DMS153 treated with DMSO at 0.1 percent for 48 hours (cell line): ENCODE data around the gene NPTXR.
"Not testable (repeated sequence)": the region's sequence is repeated elsewhere in the genome, so short reads cannot be mapped to it uniquely, and the experiment has no call there.

Experiments
- DNase-seq: peaks from one replicate; lab custom pipeline; 2025; ENCODE audit not compliant: unreplicated experiment; lab: John Stamatoyannopoulos, UW

The NPTXR gene

DNA sequence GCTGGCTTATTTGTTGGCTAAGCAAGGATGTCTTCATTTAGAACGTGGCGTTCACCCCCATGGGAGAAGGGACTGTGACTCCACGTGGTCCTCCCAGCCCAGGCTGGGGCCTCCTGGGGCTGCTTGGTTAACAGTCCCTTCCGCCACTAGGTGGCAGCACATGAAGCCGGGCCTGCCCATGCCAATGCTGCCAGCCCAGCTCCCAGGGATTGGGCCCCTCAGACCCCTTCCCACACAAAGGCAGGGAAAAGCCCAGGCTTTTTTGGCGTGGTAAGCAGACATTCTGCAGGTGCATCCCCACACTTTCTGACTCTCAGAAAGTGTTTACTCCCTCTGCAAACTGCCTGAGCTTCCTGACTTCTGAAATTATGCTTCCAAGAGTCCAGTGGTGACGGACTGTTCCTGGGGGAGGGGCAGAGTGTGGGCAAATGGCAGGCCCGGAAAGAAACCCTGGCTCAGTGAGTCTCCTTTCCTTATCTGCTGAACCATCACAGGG is 25.1 kb upstream of the NPTXR start:
- DNase-seq: no peak

DNA sequence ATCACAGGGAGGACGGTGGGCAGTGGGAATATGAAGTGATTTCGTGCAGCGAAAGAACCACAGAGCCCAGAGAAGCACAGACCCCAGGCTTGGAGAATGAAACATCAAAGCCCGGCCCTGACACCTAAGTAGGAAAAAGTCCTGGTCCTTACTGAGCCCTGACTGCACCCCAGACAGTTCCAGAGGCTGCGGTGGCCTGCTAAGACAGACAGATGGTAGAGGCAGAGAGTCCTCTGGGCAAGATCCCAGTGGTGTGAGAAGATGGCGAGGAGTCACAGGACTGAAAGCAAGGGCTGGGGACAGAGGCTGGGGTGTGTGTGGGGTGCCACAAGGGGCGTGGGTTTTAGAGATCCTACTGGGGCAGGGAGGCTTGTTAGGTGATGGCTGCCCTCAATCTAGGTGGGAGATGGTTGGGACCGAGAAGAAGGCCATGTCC is 24.5 kb upstream of the NPTXR start:
- no peak for DNase-seq

DNA sequence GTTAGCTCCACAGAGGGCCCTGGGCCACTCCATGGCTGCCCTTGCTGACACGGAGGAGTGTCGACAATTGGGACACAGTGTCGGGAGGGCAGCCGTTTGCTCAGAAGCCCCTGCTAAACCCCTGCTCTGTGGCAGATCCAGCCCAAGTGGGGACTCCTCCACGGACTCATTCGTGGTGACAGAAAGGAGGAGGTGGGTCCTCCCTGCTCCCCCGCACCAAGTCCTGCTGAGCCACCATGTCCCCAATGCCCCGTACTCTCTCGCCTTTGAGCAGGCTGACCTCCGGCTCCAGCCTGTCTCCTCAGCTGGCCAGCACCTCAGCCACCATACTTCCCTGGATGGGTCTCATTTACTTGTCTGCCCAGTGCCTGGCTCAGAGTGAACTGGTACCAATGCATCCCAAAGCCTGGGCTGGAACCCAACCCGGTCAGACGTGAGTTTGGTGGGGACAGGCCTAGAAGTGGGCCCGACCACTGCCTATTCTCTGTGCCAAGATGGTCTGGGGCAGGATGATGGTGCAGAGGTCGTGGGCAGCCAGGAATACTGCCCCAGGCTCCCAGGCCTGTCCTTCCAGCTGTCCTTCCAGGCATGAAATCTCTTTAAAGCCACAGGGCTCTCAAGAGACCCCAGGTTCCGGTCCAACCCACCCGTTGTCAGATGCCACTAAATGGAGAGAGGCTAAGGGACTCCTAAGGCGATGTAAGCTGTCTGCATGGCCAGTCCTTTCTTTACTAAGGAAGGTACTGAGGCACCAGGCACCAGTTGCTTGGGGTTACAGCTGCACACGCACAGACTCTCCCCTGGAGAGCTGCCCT is 23.9 kb upstream of the NPTXR start:
- DNase-seq: no peak

DNA sequence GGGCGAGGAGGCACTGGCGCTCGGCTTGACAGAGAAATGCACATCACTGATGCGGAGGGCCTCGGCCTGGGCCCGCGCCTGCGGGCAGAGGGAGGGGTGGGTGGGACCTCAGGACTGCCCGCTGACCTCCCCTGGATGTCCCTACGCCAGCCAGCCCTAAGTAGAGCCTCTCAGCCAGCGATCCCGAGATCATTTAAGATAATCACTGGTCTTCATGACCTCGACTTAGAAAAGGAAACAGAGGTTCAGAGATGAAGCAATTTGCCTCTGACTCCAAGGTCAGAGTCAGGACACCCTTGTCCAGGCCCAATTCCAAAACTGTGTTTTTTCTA is 23.3 kb upstream of the NPTXR start:
- no peak for DNase-seq

DNA sequence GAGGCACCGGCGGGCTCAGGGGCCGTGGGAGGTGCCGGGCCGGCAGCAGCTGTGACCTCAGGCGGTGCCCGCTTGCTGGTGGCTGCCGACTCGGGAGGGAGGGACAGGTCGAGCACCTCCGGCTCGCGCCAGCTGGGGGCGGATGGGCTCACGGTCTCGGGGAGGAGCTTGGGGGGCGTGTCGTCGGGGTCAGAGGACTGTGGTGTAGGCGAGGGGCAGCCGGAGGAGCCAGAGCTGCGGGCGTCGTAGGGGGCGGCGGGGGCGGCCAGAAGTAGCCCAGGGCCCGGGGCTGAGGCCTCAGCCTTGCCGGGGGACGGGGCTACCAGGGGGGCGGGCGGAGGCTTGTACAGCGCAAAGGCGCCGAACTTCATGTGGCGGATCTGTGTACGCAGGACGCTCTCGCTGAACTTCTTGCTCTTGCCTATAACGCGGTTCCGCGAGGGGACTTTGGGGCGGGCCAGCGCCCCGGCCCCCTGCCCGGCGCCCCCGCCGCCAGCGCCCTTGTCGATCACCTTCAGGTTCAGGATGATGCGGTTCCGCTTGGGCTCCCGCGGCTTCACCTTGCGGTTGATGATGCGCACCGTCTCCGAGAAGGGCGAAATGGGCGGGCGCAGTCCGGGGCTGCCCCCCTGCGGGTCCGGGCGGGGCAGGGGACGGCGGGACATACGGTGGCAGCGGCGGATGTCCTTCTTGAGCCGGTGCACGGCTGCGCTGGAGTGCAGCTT is 22.7 kb upstream of the NPTXR start:
- no peak for DNase-seq

DNA sequence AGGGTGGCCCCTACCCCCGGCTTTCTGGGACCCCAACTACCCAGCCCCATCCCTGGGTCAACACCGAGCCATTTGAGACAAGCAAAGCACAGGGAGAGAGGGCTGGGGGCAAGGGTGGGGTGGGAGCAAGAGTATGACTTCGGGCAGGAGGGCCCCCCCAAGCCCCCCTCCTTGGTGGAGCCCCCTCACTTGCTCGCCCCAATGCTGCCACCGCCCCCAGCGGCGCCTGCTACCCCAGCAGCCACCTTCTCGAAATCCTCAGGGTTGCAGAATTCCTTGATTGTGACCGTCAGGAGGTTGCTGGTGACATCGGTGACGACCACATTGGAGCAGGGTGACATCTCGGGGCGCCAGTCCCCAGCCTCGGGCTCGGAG is 22.2 kb upstream of the NPTXR start:
- no peak for DNase-seq

DNA sequence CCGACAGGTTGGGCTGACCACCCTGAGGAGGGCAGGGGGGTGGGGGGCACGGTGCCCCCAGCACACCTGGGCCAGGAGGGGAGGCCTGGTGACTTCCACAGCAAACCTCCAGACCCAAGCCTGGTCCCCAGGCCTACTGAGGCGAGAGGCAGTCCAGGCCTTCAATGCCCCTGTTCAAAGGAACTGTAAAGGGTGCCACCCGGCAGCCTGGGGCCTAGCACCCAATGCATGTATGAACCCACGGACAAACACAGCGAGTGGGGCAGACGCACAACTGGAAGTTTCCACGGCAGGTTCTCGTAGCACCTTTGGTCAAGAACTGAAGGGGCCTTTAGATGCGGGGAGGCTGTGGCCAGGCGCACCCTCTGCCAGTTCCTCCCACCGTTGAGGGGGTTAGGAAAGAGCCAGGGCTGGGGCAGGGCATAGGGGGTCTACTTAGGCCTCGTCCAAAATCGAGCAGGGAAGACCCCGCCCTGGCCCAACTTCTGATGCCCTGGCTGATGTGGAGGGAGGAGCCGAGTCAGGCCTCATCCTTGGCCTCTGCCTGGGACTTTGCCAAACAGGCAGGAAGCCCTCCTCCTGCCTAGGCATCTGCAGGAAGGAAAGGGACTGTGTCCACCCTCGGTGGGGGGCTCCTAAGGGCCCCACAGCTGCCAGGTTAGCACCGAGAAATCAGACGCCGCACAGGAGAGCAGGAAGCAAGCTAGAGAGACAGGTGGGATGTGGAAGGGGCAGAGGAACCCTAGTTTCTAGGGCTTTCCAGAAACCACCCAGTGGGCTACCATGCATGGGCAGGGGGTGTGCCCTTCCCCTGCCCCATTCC is 21.6 kb upstream of the NPTXR start:
- no peak for DNase-seq

DNA sequence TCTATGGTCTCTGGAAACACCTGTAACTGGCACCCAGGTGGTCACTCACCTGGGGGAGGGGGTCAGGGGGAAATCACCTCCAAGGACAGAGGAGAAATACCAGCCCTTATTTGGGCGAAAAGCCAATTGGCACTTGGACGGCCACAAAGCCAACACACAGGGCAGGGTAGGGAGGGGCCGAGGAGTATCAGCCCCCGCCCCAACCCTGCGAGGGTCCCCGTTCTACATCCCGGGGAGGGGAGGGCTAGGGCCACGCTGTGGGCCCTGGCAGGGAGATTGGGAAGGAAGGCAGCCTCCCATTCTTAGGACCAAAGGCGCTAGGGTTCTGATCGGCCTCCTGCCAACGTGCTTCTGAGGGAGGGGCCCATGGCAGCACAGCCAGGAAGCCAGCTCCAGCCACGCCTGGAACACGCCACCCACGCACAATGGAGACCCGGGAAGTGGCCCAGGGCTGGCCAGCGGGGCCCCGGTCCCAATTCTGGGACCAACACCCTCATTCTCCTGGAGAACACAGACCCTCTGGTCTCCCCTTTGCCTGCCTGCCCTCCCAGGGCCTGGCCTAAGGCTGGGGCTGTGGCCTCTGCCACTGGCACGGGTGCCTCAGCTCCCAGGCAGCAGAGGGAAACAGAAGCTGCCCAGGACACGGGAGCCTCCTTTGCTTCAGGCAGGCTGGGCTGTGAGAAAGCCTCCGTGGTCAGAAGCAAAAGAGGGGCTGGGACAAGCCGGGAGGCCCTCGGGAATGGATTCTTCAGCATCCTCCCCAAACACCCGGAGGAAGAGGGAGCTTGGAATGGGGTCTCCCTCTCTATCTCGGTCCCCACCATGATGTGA is 20.7 kb upstream of the NPTXR start:
- no peak for DNase-seq

DNA sequence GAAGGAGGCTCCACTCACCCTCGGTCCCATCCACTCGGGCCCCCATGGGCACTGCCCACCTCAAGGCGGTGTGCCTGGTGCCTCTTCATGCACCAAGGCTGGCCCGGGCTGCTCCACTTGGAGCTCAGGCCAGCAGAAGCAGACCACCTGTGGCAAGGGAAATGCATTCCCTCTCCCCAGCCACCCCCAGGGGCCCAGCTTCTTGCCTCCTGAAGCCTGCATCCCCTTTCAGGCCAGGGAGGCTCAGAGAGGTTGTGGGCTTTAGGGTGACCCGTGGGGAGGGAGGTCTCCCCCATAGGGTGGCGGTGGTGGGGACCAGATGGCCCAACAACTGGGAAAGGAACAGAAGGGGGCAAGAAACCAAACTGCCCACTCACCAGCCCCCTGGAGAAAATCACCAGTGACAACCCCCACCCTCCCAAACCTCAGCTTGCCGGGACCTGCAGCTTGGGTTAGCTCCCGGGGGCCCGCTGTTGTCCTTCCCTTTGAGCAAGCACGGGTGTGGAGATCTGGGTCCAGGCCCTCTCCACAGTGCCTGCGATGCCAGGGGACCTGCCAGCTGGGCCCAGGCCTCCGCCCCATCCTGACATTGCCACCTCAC is 19.8 kb upstream of the NPTXR start:
- no peak for DNase-seq

DNA sequence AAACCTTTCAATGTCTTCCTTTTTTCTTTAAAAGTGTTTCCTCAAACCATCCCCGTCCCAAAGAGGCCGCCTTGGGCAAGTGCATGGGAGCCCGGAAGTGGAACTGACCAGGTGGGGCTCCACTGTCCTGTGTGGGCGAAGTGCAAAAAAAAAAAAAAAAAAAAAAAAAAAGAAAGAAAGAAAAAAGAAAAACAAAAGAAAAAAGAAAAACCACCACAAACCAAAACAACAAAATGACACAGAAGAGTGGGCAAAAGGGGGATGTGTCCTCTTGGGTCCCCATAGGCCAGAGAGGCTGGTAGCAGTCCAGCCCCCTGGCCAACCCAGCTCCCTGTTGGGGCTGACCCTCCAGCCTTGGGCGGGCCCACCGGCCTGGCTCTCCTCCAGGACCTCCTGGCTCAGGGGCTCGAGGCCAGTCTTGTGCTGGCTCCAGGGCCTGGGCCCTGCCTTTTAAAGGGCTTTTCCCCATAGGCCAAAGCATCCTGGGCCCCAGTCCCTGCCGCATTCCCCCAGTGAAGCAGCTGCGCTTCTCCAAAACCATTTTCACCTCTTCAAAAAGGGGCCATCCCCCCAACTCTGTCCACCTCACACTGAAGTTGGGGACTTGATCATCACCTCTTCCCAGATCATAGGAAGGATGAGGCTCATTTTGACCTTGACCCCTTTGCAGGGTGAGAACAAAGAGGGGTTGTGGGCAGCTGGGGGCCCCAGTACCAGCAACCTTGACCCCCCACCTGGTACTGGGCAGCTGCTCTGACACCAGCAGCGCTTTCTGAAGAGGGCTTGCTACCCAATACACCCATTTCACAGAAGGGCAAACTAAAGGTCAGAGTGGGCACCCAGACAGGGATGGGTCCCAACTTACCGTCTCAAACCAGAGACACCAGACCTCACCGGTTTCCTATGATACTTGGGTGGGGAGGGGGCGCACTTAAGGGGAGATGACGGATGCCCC is 18.8 kb upstream of the NPTXR start:
- DNase-seq: no peak

DNA sequence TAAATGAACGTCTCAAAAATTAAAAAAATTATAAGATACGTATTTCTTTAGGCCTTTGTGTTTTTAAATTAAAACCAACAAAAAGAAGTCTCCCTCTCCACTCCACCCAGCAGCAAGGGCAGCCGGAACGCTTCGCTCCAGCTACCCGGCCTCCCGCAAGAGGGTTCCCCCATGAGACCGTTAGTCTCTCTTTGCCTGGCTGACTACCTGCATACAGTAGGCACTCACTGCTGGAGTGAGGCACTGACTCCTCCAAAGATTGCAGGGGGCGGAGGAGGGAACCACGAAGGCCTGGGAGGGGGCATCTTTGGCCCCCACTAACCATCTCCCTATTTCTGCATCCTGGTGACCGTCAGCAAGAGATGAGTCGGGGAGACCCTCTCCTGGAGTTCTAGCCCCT is 18.1 kb upstream of the NPTXR start:
- no peak for DNase-seq

DNA sequence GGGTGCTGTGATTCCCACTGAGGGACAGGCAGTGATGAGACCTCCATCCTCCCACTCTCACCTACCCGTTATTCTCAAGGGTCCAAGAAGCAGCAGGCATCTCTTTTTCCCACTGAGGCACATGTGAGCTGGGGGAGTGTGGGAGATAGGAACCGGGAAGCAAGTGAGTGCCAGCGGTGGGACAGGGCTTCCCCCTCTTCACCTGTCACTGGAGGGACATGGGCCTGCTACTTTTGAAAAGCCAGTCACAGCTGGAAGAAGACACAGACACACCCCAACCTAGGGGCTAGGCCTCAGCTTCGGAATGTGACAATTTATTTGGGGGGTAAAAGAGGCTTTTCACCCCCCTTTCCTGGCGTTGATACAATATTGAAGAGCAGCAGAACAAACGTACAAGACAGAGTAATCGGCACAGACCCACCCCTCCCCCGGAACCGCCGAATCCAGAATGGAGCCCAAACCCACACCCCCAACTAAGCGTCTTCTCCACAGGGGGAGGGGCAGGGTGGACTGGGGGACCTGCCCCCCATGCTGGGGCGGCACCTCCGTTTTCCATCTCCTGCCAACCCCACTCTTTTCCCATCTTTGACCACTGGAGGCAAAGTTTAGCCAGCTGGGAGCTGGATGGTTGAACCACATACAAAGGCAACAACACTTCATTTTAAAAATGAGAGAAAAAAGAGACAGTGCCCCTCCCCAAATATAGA is 17.5 kb upstream of the NPTXR start:
- no peak for DNase-seq

DNA sequence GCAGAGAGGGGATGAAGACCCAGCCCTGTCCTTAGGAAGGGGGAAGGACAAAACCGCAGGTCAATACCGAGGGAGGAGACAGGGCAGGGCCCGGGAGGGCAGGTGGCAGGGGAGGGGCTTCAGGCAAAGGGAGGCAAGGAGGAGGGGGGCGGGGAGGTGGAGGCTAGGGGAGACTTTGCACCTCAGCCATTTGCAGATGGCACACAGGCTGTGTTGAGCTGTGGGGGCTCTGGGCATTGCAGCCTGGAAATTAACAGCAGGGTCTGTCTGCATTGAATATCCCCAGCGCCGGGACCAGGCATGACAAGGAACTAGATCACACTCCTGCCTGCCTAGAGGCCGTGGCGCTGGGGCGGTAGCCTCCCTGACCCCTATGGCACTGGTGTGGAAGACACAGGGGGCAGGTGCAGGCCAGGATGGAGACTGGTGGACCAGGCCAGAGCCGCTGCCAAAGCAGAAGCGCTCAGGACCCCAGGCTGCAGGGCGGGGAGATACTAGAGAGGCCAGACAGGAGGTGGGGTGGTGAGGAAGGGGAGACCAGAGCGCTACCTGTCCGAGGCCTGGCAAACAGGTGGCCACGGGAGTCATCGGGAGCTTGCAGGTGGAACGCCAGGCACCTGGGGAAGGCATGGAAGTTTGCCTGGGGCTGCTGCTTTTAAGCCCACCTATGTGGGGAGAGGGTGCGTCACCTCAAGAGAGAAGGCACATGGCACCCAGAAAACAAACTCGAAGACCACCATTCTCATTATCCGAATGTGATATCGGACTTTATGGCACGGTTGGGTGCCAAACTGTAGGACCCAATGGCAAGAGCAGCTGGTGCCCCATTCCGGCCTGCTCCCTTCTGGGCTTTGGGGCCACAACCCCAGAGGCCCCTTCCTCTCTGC is 16.7 kb upstream of the NPTXR start:
- DNase-seq: no peak

DNA sequence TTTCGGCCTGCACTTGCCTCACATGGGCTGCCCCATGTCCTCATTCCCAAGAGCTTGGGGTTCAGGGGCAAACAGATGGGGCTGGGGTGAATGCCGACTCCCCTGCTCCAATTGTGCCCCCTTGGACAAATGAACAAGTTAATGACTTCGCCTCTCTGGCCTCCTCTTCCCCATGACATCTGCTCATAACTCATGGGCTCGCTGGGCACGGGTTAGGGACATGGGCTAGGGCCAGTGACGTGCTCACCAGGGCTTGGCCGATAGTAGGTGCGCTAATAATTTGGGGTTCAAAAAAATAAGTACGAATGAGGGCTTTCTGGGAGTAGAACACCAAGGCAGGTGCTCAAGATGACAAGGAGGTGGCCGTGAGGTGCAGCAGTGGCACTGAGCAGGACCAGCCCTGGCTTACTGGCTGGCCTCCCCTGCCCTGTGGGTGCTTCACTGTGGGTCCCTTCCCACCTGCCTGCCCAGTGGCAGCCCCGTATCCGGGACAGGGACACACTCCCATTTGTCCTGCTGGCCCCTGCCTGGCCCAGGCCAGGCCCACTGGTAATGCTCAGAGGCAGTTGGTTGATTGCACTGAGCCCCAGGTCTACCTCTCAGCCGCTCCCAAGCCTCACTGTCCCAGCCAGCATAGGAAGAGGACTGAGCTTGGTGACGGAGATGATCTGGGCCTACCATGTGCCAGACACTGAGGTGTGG is 15.9 kb upstream of the NPTXR start:
- DNase-seq: no peak

DNA sequence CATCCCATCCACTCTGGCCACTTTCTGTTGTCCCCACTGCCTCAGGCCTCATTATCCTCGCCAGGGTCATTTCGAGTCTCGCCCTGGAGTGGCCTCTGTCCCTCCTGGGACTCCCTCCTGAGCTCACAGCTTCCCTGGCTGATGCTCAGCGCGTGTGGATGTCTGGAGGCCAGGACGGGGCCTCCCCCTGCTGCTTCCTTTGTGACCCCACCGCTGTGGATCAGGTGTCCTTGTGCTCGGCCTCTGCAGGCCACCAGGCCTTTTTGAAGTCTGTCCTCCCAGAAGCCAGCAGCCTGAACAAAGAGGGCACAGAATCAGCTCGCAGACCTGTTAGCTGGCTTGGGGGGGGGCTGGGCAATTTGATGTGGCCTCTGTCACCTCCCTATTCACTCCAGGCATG is 14.7 kb upstream of the NPTXR start:
- DNase-seq: no peak

DNA sequence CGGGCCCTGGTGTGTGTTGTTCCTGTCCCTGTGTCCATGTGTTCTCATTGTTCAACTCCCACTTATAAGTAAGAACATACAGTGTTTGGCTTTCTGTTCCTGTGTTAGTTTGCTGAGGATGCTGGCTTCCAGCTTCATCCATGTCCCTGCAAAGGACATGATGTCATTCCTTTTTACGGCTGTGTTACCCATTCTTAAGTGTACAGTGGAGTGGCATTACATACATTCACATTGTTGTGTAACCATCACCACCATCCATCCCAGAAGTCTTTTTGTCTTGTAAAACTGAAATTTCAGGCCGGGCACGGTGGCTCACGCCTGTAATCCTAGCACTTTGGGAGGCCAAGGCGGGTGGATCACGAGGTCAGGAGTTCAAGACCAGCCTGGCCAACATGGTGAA is 10.6 kb upstream of the NPTXR start:
- not testable (repeated sequence) for DNase-seq

DNA sequence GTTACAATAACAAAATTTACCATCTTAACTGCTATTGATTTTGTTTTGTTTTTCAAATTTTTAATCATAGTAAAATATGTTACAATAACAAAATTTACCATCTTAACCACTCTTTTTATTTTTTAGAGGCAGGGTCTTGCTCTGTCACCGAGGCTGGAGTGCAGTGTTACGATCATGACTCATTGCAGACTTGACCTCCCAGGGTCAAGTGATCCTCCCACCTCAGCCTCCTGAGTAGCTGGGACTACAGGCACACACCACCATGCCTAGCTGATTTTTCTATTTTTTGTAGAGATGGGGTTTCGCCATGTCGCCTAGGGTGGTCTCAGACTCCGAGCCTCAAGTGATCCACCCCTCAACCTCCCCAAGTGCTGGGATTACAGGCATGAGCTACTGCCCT is 10.1 kb upstream of the NPTXR start:
- DNase-seq: not testable (repeated sequence)
